HG02852 (cell line): ENCODE results near the gene APOBEC2.
A peak's percentile ranks its signal among the peaks of the same experiment; 100 is the strongest.
"Not testable (repeated sequence)": the region's sequence is repeated elsewhere in the genome, so short reads cannot be mapped to it uniquely, and the experiment has no call there.

ENCODE experiments used
- ATAC-seq: cut with Tn5 transposase; IDR thresholded peaks from one replicate; pipeline ENCODE4 v1.9.1; 2021; ENCODE audit warnings: mild to moderate bottlenecking, moderate library complexity; ENCODE audit not compliant: unreplicated experiment

Gene APOBEC2

DNA sequence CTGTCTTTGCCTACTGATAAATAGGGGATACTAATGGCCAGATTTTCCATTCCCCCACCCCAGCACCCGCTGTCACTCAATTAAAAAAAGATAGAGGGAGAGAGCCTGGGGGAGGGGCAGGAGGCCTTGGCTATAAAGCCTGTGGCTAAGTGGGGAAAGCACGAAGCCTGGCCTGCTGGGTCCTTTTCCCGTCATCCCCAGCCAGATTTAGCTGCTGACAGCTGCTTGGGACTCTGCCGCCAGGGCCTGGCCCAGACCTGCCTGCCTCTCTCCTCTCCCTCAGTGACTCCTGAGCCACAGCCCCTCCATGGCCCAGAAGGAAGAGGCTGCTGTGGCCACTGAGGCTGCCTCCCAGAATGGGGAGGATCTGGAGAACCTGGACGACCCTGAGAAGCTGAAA is at the start of gene APOBEC2:
Gene APOBEC2, plus strand, starts transcription at position 162 of the 400 bp plus-strand sequence. Its CDS starts 146 bp downstream, at position 308.
- no peak for ATAC-seq

DNA sequence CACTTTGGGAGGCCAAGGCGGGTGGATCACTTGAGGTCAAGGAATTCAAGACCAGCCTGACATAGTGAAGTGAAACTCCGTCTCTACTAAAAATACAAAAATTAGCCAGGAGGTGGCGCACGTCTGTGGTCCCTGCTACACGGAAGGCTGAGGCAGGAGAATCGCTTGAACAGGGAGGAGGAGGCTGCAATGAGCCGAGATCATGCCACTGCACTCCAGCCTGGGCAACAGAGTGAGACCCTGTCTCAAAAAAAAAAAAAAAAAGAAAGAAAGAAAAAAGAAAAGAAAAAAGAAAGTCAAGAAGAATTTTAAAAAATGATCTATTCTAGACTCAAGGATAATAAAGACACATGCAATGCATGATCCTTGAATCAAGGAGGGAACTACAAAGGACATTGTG is 46.8 kb upstream of the APOBEC2 start:
- peak; percentile 51 for ATAC-seq

DNA sequence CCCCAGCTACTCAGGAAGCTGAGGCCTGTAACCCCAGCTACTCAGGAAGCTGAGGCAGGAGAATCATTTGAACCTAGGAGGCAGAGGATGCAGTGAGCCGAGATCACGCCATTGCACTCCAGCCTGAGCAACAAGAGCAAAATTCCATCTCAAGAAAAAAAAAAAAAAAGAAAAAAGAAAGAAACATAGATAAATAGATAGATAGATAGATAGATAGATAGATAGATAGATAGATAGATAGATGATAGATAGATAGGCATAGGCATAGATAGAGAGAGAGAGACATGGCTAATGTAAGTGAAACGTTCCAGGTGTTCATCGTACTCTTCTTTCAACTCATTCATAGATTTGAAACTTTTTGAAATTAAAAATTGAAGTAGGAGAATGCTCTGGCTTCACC is 46.0 kb upstream of the APOBEC2 start:
- not testable (repeated sequence) for ATAC-seq

DNA sequence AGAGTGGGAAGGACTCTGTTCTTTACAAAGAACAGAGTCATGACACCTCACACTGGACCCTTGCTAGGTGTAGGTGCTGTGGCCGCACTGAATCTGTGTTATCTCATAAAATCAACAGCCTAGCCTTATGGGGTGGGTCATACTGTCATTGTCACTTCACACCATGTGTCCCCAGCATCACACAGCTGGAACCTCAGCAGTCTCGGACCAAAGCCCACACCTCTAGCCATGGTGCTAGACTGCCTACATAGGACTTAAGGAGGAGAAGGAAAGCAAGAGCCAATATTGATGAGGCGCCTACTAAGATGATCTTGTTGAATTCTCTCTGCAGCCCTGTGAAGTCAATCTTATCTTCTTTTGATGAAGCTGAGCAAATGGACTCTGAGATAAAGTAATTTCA is 45.0 kb upstream of the APOBEC2 start:
- no peak for ATAC-seq

DNA sequence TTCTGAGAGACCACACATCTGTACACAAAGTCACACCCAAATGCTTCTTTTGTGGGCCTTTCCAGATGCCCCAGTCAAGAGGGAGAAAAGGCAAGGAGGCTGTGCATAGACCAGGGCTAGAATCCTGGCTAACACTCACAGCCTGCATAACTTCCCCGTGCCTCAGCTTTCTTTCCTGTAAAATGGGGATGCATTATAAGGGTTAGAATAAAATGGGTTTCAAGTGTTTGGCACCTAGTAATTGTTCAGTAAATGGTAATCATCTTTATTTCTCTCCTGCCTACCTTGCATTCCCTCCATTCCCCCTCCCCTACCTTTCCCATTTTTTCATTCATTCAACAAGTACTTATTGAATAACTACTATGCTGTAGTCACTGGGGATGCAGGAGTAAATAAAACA is 43.3 kb upstream of the APOBEC2 start:
- no peak for ATAC-seq

DNA sequence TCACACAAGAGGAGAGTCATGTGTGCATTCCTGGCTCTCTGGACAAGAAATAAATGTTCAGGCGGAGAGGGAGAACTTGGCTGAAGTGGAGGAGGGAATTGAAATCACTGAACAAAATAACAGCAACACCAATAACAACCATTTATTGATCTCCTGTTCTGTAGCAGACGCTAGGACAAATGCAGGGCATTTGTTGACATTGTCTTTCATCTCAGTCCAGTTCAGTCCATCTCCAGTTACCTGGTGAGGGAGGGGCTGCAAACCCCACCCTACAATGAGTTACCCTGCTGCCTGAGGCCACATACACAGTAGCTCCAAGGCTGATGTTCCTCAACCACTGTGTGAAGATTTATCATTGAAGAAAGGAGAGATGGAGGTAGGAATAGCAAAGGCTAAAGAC is 41.3 kb upstream of the APOBEC2 start:
- ATAC-seq: no peak

DNA sequence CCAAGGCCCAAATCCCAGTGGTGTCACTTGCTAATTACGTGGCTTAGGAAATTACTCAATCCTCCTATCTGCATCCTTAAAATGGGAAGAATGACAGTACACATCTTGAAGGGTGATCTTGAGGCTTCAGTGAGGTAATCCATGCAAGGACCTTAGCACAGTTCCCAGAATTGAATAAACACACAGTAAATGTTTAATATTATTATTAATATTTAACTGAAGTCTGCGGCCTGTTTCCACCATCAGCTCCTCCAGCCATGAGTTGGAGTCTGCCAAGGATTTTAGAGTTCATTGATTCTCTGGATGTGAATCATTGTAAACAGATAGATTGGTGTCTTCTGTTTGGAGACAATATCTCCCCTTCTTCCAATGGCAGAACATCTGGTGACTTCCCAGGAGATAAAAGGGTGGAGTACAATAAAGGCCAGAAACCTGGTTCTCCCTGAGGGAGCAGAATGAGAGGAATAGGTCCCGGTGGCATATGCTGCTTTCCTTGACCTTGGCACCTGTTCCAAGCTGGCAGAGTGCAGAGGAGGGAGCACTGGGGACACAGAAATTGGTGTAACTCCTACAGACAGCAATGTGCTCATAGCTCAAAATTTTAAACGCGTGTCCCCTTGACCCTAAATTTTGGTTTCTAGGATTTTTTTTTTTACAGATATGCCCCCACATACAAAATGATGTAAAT is 39.4 kb upstream of the APOBEC2 start:
- ATAC-seq: no peak

DNA sequence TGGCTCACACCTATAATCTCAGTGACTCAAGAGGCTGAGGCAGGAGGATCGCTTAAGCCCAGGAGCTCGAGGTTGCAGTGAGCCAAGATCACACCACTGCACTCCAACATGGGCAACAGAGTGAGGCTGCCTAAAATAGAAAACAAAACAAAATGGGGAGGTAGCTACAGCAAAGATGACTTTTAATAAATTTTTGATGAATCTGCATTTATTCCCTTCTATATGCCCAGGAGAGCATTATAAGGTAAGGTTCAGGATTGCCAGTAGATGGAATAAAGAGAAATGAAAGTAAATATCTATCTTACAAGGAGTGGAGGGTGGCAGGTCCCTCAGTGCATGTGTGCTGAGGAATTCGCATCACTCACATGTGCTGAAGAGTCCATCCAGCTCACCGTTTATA is 38.2 kb upstream of the APOBEC2 start:
- ATAC-seq: no peak

DNA sequence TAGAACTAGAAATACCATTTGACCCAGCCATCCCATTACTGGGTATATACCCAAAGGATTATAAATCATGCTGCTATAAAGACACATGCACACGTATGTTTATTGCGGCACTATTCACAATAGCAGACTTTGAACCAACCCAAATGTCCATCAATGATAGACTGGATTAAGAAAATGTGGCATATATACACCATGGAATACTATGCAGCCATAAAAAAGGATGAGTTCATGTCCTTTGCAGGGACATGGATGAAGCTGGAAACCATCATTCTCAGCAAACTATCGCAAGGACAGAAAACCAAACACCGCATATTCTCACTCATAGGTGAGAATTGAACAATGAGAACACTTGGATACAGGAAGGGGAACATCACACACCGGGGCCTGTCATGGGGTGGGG is 37.1 kb upstream of the APOBEC2 start:
- not testable (repeated sequence) for ATAC-seq

DNA sequence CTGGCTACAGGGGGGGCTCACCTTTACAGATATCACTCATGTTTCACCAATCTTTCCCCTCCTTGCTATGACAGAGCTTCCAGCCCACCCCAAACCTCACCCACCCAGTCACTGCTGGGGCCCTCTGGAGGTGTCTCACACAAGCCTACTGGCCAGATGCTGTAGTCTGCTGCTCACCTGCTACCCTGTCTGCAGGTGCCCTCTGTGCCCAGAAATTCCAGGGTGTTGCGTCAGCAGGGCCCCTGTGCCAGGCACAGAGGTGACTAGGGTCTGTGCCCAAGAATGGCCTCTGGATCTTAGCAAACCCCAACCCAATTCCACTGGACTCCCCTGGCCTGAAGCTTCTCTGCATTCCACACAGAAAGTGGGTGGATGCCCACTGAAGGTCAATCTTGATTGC is 35.3 kb upstream of the APOBEC2 start:
- no peak for ATAC-seq

DNA sequence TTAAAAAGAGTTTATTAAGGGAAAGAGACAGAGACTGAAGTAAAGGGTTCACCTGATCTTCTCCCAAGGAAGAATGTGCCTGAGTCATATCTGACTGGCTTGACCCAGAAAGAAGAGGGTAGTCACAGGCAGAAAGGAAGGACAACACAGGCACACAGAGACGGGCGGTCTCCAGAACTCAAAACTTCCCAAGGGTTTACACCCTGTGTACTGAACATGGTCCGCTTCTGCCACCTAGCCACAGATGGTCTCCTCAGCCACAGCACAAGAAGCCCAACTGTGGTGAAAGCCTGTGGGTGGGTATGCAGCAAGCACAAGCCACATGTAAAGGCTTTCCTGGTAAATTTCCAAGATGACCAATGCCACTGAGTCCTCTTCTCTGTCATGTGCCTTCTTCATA is 31.2 kb upstream of the APOBEC2 start:
- ATAC-seq: no peak

DNA sequence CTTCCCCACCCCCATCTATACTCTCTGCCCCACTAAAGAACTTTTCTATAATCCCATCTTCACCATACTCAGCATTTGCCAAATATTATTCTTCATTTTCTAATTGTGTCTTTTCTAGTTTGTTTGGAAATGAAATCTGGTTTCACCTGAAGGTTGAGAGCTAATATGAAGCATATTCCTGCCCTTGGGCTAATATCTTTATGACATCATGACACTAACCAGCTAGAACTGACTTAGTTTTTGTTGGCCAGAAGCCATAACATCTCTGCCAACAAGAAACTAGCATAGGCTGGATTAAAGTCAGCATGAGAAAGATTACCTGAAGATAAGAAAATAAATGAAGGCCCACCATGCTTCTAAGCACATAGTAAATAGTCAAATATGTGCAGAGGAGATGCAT is 30.7 kb upstream of the APOBEC2 start:
- ATAC-seq: no peak

DNA sequence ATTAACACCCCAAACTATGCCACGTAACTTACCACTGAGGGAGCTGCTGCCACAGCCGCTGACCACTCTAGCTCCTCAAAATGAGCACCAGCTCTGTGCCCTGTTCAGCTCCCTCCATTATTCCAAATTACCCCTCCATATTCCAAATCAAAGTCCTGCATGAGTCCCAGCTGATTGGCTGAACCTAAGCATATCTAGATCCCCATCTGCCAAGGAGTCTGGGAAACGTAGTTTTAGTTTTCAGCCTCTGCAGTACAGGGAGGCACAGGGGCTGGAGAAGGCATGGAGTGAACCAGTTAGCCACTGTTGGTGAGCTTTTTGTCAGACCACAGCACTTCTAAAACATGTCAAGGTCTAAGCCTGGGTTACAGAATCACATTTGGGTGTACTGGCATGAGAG is 29.9 kb upstream of the APOBEC2 start:
- ATAC-seq: no peak

DNA sequence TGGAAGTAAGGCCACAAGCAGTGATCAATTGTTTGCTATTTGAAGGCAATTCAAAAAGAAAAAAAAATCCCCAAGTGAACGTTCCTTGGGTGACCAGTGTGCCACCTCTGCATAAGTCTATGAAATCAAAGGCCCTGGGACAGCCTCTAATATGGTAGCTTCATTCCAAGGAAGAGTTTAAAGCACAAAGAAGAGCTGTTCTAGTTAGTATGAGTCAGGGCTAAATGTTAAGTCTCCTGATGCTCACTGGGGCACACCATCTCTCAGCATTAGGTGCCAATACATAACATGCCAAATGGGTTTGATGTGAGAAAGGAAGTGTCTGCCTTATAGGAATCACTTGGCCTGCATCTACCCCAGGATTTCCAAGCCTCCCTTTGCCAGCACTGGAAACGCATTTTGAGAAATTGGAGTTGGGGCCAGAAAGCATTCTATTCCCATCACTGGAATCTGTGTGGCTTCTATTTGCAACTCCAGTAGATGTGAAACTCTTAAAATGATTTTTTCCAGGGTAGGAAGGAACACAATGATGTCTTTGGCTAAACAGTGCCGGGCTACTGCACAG is 27.0 kb upstream of the APOBEC2 start:
- no peak for ATAC-seq

DNA sequence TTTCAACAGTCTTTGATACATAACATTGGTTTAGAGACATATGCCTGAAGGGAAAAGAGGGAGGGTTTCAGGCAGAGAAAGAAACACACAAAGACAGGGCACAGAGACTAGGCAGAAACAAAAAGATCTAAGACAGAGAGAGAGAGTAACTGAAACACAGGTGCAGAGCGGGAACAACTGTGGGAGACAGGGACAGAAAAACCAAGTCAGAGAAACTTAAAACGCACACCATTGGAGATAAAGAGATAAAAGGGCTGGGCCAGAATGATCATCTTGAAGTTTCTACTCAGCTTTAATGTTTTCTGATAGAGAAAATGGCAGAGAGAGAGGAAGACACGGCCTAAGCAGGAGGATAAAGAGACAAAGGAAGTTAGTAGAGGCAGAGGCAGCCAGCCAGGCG is 25.8 kb upstream of the APOBEC2 start:
- ATAC-seq: no peak

DNA sequence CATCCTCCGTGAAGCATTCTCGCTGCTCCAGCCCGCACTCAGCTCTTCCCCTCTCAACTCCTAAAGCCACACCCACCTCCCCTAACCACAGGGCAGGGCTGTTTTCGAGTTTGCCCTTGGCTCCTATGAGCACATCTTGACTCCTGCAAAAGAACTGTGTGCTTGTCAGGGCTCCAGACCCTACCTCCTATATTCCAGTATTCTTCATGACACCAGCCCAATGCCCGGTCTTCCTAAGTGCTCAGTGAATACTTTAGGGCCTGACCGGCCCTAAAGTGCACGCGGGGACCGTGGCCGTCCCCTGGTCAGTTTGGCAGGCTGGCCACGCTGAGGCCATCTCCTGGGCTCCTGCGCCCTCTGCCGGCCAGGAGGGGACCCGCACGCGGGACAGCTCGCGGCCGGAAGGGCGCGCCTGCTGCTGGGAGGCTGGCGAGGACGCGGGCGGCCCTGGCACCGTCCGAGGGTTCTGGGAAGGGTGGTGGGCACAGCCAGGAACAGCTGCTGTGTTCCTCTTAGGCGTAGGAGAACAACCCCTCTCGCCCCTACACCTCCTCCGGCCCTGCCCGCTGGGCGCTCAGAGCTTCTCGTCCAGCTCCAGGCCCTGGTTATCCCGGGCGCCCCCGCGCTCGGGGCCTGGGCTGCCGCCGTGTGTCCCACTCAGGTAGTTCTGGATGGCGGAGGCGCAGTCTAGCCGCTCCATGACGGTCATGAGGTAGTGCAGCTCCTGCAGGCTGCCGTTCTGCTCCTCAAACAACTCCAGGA is 25.0 kb upstream of the APOBEC2 start:
- ATAC-seq: peak; percentile 86

DNA sequence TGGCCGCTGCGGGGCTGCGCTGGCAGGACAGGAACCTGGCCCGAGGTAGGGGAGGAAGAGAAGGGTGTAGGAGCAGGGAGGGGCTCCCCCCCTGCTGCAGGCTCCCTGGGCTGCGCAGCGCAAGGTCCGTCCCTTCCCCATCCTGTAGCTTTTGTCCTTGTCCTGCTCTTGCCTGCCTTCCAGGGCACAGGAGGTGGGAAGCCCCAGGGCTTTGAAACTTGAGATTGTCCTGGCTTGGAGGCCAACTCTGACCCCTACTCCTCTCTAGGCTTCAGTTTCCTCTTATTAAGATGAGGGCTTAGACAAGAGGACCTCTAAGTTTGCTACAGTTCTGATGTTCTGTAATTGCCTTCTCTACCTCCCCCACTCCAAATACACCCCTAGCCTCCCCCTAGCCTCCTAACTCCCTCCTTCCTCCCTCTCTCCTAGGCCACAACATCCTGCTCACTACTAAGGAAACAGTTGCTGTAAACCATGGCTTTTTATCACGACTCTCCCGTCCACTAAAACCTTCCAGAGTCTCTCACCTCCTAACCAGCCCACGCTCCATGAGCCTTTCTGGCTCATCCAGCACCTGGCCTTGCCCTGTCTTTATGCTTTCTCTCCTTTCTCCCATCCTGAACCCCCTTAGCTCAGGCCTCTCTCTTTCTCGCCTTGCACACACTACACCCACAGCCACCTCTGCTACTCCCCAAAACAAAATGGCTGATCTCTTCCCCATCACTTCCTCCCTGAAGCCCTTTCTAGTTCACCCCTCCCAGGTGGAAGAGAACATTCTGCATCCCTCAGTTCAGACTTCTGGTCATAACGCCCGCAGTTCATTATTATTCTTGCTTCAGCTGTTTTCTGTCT is 24.2 kb upstream of the APOBEC2 start:
- peak; percentile 27 for ATAC-seq

DNA sequence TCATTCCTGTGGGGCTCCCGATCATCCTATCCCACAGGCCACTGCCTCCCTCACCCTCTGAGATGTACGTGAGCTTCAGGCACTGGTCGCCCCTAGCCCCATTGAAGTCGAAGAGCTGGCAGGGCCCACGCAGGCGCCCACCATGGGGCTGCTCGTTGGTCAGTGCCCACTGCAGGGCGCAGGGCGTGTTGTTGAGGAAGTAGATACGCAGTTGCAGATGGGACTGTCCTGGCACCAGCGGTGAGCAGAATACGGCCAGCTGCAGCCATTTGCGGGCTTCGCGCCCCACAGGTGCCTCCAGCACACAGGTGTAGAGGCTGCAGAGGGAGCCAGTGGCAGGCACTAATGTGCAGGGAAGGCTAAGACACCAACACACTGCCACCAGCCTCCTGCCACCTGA is 20.2 kb upstream of the APOBEC2 start:
- ATAC-seq: no peak

DNA sequence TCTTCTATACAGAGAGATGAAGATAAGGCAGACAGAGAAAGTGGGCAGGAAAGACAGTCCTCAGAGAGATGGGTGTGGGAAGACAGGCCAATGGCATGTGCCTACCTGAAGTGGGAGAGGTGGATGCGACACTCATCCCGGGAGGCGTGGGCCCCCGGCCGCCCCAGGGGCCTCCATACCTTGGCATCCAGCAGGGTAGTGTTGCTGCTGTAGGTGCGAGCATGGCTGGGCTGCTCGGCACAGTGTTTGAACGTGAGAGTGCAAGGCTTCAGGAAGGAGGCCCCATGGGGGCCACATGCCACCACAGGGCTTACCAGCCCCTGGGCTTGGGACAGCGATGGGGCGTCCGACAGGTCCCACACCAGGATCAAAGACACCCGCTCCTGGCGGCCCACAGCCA is 19.2 kb upstream of the APOBEC2 start:
- ATAC-seq: no peak

DNA sequence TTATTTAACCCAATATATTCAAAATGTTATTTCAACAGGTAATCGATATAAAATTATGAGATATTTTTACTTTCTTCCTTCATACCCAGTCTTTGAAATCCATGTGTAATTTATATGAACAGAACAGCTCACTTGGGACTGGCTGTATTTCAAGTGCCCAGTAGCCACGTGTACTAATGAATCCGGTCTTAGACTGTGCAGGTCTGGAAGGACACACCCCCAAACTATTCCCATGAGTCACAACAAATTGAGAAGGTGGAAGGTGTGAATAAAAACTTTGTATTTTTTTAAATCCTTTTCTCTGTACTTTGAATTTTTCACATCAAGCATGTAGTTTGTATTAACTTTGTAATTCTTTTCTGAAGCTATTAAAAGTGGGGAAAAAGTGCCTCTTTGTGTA is 16.8 kb upstream of the APOBEC2 start:
- ATAC-seq: no peak

DNA sequence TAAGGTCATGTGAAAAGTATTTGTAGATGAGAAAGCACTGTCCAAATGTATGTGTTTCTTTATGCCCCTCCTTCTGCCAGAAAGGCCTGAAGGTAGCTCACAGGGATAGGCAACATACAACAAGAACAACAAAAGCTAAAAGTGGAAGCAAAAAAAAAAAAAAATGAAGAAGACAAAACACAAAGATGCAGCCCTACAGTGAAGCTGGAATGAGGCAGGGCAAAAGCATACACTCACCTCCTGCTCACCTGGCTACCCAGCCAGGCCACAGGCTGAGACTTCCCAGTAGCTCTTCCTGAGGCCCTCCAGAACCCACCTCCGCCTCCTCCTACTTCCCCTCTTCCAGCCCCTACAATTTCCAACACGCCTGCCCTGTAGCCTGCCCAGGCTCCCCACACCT is 16.4 kb upstream of the APOBEC2 start:
- no peak for ATAC-seq
